IPS DF 19.7 (cell line): Measurements from ENCODE around the gene DOK1.

Experiments
- DNase-seq: peaks from one replicate; pipeline ENCODE4 v3.0.0-alpha.2; 2013; ENCODE audit warnings: low read depth, low spot score

The DOK1 gene

GRCh38 chr2:74599676-74600075, 45.2 kb downstream of the DOK1 start:
- DNase-seq: no peak

- no peak for DNase-seq
Measured at GRCh38 chr2:74602586-74603281, 48.2 kb downstream of the DOK1 start.

- DNase-seq: no peak
Measured at GRCh38 chr2:74603282-74604000, 48.9 kb downstream of the DOK1 start.

- DNase-seq: no peak
Measured at GRCh38 chr2:74606927-74607326, 52.4 kb downstream of the DOK1 start.
